ENCODE results near the gene LAMA5.
"Not testable (repeated sequence)": the region's sequence is repeated elsewhere in the genome, so short reads cannot be mapped to it uniquely, and the experiment has no call there.

The LAMA5 gene

DNA sequence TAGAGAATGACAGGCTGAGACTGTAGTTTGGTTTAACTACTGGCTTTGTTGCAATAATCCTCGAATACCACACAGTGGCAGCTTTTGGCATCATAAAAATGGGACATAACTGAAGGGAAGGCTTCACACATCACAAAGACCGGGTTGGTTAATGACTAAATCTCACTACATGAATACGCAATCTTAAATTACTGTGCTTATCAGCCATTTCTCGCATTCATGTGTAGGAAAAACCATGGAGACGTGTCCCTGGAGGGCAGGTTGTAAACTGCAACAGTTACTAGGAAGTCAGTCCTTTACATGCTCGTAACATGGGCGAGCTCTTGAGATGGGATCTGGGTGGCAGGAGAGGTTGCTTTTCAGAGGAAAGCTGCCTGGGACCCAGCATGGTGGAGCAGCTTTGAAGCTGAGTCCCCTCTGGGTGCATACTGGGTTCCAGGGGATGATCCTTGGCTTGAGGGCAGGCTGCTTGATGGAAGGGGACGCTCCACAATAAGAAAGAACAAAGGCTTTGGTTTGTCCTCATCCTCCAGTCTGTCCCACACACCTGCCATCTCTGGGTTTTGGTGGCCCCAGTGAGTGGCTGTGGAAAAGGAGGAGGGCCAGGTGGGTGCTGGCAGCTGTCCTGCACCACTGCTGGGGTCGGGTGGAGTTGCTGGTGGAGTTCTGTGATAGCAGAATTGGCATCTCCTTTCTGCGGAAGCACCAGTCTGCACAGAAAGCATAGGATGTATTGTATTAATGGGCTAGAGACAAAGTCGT, 21.9 kb upstream of the LAMA5 start:
- DNase-seq: no peak

DNA sequence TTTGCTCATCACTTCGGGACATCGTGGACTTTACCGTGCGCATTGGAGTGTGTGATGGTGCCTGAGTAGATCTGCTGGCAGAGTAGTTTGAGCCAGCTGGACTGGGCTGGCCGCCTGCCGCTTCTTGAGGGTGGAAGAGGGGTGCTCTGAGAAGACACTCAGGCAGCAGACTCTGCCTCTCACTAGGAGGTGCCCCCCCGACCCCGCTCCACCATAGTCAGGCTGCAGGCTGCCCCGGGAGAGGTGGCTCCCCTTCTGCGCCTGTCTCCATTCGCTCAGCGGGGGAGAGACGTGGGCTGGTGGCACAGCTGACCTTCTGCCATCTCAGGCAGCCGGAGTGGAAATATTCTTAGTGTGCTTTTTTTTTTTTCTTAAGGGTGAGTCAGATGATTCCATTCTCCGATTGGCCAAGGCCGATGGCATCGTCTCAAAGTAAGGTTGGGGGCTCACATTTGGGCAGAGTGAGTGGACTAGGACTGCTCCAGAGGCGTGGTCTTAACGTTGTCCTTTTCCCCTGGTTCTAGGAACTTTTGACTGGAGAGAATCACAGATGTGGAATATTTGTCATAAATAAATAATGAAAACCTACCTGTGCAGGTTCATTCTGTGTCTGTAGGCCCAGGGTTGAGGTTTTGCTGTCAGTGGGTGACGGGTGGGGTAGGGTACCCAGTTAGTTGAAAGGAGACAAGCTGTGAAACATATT, 21.0 kb upstream of the LAMA5 start:
- DNase-seq: no peak

DNA sequence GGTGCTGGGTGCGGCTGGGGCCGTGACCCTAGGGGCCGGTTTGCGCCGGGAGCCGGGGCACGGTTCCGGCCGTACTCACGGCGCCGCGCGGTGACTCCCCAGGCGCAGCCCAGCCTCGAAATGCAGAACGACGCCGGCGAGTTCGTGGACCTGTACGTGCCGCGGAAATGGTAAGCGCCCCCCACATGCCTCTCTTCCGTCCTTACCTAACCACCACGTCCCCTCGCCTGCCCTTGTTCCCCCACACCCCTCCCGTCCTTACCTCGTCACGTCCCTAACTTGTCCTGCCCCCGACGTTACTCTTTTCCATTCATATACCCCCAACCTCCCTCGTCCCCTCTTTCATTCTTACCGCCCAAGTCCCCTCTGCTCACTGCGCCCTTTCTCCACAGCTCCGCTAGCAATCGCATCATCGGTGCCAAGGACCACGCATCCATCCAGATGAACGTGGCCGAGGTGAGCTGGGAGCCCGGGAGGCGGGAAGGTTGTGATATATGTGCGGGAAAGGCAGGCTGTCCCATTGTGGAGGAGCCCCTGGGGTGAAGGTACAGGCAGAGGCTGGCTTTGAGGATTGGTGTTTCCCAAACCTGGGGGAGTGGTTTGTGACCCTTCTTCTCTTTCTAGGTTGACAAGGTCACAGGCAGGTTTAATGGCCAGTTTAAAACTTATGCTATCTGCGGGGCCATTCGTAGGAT, 20.3 kb upstream of the LAMA5 start:
- DNase-seq: no peak

DNA sequence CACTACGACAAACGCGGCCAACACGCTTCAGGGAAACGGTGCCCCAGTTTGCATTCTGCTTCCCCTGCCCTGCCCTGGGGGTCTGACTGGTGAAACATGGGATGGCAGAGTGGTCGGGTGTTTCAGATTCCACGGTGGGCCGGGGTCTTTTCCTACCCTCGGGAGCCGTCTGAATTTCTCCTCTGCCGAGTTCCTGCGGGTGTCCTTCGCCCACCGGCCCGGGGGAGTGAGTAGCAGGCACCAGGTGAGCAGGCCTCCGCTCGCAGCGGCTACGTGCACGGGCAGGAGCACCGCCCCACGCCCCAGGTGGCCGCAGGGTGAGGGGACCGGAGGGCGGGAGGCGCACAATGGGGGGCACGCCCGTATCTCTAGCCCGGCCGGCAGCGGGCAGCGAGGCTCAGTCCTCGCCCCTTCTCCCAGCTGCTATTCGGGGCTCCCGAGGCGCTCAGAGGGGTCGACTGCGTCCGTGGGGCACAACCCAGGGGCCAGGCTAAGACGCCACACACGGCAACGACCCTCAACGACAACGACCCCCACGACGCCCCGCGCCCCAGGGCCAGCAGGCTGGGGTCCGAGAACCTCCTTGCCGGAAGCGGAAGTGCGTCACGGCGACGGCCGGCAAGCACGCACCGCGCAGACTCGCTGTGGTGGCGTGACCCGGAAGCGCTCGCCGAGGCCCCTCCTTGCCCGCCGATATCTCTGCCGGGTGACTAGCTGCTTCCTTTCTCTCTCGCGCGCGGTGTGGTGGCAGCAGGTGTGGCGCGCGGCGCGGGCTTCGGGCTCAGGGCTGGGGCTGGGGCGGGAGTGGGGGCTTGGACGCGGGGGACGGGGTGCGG, 19.5 kb upstream of the LAMA5 start, which contains the start of gene RPS21:
Gene RPS21 (plus strand): TSS at position 721 of the 836 bp plus-strand sequence. CDS start 236 bp downstream, outside the sequence.
- DNase-seq: peak; percentile 92

DNA sequence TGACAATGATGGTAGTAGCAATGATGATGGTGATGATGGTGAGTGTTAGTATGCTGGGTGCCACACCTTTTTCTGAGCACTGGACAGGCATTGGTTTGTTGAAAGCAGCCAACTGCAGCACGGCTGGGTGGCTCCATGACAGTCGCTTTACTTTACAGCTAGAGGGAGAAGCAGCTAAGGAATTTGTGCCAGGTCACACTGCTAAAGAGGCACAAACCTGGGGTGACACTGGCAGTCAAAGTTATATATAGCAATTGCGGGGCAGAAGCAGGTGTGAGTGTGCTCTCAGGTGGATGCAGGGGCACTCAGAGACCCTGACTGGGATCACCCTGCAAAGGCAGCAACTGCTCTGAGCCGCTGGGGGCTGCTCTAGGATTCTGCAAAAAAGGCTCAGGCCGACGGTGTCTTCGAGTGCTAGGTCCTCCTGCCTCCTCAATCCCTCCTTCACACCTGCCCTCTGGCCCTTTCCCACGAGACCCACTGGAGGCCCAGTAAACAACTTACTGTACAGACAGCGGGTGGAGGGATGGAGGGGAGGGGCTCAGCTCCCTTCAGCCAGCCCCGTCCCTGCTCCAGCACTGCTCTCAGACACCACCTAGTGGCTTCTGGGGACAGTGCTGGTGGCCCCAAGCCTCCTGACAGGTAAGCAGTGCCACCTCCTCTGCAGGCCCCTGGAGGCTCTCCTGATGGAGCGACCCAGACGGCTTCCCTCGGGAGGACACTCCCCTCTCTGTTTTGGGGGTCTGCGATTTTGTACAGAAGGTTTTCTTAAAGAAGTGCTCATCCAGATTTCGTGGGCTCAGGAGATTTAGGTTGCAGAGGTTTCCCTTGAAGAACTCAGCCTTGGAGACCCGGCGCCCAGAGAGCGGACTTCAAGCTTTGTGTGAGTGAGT, 15.4 kb upstream of the LAMA5 start:
- DNase-seq: peak; percentile 64

DNA sequence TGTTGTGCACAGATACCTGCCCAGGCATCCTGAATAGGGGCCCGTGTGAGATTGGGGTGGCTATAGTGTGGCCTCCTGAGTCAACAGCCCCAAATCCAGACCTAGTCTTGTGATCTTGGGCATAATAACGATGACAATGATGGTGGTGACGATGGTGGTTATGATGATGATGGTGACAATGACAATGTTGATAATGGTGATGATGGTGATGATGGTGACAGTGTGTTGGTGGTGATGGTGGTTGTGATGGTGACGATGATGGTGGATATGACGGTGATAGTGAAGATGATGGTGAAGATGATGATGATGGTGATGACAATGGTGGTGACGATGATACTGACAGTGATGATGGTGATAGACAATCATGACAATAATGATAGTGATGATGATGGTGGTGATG, 14.7 kb upstream of the LAMA5 start:
- DNase-seq: no peak

DNA sequence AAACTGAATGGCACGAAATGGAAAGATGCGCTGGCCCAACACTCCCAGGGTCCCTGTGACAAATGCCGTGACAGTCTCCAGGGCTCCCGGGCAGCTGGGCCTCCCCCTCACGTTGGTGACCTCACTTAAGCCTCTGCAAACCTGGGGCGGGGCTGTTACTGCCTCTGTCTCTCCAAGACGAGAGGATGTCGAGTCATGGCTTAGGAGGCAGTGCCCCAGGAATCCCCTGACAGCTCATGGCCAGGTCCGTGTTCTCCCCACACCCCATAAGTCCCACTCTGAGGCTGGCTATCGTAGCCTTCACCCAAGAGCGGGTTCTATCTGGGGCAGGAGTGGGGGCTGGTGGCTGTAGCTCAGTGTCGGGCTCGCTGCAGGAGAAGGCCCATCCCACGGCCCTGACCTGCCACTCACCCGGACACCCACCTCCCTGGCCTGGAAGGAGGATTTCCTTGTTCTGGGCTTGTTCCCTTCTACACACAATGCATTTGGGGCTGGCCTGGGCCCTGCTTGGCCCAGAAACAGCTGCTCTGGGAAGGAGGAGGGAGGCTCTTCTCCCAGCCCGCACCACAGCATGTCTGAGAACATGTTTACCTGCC, 14.2 kb upstream of the LAMA5 start:
- DNase-seq: peak; percentile 54

DNA sequence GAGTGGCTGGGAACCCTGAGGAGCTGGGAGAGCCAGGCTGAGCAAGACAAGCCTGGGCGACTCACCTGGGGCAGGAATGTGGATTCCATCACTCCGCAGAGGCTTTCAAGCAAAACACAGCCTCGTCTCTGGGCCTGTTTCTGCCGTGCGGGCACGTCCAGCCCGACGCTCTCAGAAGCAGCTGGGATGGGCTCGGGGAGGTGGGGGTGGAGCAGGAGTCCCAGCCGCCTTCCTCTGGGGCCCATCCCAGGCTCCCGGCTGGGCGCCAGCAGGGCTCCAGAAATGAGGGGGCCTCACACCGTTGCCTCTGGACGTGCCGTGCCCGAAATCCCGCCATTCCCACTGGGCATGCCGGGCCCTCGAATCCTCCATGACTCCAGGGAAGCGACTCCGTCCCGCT, 11.1 kb upstream of the LAMA5 start:
- DNase-seq: no peak

DNA sequence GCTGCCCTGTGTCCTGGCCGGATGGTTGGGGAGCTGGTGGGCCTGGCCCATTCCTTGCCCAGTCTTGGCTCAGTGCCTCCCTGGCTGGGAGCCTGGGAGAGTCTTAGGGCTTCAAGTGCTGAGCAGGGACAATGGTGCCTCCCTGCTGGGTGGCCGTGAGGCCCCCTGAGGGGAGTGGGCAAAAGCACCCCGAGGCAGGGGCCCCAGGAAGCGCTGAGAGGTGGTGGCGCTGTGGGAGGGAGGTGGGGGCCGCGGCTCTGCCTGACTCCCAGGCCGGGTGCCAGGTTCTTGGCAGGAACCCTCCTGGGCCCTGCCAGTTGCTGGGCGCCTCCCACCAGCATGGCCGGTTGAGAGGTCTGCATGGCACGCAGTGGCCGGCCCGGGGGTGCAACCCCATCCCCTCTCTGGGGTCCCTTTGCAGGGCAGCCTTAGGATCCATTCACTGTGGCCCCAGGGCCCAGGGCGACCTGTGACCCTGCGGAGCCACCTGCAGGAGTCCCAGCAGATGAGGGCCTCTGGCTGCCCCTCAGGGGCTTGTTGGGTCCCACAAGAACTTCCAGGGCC, 10.6 kb upstream of the LAMA5 start:
- DNase-seq: no peak

DNA sequence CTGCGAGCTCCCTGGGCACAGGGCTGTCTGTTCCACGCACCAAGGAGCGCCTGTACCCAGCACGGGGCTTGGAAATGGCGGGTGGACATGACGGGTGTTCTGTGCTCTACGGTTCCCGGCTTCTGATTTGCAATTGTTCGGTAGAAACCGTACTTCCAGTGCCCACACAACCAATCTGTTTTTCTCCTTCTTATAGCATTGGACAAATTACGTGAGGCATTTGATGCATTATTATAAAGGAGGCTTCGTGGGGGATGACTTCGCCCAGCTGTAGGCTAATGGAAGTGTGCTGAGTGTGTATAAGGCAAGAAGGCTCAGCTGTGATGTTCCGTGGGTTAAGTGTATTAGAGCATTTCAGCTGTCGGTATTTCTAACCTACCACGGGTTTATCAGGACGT, 10.0 kb upstream of the LAMA5 start:
- DNase-seq: no peak

DNA sequence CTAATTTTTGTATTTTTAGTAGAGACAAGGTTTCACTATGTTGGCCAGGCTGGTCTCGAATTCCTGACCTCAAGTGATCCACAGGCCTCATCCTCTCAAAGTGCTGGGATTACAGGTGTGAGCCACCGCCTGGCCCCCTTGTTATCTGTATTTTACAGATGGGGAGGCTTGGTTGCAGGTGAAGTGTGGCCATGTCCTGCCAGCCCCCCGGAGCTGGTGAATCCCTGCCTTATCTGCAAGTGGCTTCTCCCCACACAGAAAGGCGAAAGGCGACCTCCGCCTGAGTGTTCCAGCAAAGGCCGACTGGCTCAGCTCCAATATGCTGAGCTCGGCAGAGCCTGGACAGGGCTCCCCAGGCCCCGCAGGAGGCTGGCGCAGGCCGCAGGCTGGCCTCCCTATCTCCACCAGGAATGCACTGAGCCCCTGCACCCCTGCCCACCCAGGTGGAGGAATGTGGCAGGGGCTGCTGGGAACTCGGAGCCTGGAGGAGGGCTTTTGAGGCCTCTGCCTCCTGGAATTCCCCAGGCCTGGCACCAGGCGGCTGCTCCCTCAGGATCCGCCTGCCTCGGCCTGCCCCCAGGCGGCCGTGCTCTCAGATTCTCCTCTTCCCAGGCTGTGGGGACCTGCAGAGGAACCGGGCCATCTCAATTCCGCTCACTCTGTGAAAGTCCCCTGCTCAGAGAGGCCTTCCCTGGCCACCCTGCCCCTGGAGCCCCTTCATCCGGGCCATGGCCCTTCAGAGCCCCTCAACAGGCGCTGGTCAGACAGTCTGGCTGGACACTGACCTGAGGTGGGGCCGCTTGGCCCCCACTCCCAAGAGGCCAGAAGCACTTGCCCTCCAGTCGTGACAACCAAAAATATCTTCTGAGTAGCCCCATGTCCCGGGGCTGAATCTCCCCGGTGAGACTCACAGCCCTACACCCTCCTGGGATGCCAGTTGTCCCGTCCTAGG, 9.3 kb upstream of the LAMA5 start:
- no peak for DNase-seq

DNA sequence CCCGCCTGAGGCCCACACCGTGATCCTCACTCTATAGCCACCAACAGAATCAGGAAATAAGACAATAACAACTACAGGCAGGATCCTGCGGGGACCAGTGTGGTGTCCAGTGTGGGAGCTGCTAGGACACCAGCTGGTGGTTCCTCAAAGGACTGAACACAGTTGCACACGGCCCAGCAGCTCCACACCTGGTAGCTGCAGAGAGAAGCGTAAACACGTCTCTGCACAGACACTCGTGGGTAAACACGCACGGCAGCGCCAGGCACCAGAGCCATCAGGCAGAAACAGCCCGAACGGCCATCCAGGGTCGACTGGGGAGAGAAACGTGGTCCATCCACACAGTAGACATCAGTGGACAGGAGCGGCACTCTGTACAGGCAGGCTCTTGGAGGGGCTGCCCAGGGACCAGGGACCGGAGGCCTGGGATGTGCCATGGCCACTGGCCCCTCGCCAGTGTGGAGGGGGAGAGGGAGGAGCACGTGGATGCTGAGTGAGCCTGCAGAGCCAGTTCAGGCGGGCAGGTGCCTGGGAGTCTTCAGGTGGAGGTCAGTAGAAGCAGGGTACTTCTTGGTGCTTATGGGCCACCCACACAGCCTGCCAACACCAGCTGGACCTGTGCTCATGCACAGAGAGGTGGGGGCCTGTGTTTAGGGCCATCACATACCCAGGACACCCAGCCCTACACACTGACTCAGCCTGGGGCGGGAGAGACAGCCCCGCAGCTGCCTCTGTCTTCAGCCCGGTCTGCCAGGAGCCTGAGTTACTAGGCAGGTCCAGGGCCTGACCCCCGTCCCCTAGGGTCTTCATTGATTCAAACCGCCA, 7.4 kb upstream of the LAMA5 start:
- DNase-seq: no peak

DNA sequence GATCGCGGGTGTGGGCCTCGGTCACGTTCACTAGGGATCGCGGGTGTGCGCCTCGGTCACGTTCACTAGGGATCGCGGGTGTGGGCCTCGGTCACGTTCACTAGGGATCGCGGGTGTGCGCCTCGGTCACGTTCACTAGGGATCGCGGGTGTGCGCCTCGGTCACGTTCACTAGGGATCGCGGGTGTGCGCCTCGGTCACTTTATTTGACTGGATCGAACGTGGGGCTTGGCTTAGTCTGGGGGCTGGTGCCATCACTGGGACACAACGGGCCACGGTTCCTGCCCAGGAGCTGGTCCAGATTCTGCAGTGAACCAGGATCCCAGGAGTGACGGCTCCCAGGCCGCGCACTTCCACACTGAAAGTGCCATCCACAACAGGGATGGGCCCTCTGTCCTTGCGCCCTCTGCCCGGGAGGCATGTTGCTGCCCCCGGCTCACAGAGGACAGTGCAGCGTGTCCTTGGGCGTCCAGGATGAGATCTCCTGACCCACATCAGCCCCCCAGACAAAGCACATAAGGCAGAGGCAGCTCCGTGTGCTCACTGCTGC, 6.6 kb upstream of the LAMA5 start:
- not testable (repeated sequence) for DNase-seq

DNA sequence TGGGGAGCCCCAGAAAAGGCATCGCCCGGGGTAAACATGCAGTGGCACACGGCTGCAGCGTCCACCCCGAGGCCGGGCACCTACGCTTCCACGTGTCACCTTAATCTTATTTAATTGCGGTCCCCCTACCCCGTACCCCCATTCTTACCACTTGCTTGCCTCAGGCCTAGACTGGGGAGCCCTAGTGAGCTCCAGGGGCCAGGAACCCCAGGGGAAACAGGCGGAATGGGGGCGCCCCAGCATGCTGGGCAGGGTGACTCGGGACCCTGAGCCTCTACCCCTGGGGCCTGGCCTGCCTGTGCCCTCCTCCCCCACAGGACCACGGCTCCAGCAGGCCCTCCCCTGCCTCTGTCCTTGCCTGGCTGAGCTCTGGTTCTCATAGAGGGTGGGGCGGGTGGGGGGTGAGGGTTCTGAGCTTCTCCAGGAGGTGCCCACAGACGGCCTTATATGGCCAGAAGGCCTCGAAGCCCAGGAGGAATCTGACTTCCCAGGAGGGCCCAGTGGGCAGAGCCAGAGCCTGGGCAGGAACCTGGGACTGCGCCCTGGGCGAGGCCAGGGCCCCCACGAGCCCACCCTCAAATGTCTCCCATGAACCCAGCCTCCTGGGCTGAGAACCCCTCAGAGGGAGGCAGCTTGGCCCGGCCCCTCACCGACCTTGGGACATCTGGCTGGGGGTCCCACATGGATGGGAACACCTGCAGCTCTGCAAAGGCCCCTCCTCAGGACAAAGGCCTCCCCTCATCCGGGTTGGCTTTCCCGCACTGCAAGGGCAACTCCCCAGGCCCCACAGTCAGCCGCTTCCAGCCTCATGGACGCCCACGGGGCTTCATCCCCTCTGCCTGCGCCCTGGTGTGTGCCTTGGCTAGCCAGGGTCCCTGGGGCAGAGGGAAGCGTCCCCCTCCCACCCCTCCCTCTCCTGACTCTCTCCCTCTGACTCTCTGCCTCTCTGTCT, 5.2 kb upstream of the LAMA5 start:
- no peak for DNase-seq

DNA sequence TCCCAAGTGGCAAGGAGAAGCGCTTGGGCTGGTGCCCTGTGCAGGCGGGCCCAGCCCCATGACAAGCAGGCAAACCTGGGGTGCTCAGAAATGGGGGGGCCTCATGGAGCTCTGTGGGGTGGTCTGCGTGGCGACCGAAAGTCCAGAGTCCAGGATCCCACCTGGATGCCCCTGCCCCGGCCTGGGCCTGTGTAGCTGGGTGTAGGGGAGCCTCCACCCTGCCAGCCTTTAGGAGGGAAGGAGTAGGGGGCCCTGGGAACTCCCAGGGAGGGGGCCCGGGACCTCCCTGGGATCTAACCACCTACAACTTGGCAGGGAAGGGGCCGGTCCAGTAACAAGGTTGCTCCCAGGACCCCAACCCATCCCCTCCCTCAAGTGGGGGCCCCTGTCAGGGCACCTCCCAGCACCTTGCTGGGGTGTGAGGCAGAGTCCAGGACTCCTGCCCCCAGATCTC, 4.5 kb upstream of the LAMA5 start:
- no peak for DNase-seq

DNA sequence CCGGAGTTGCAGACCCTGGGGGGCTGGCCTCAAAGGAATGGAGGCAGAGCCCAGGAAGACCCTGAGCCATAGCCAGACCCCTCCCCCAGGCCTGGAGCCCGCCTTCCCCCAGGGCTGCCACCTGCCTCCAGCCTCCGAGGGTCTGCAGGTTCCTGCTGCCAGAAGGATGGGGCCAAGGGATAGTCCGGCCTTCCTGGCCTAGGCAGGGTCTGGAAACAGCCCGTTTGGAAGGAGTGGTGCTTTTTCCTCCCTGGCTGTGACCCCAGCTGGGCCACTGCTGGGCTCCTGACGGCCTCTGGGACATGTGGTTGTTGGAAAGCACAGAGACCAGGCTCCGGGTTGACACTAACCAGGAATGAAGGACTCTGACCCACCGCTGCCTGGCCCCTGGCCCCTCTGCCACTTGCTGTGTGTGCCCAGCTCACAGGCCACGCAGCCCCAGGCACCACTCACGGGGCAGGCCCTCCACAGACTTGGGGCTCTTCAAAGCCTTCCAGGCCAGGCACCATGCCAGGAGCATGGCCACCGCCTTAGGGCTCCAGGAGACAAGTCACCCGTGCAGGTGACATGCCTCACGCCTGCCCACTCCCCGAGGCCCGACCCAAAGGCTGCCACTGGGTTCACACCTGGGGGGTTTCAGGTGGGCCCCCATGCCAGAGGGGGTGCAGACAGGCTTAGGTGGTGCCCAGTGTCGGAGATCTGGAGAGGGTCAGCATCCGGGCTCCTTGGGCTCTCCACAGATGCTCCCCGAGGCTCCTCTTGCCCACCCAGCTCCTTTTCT, 3.9 kb upstream of the LAMA5 start:
- DNase-seq: no peak
